HG03064 (cell line): ENCODE results near the gene ECI2.
"Not testable (repeated sequence)": the region's sequence is repeated elsewhere in the genome, so short reads cannot be mapped to it uniquely, and the experiment has no call there.

Experiments
- ATAC-seq: cut with Tn5 transposase; IDR thresholded peaks from one replicate; pipeline ENCODE4 v1.9.1; 2021; ENCODE audit warnings: low read depth; ENCODE audit not compliant: unreplicated experiment

ECI2 gene

DNA sequence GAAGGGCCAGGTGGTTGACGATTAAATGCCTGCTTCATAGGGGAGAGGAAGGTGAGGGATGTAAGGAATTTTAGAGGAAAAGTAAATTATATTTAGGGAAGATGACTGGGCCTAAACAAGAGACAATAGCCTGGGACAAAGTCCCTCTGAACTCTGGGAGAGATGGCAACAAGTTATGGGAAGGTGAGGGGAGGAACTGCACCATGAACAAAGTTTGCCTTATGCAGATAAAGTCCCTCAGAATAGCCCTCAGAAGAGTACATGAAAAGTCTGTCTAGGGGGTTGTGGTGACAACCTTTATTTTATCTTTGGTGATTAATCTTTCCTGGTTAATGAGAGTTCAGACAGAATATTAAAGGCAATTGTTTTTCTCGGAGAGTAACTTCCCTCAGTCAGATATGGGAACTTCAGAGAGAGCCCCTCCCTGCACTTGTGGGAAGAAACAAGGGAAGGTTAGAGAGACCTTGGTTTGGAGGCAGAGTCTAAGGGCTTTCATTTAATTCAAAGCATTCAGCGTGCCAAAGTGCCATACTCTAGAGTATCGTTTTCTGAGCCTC, 29.3 kb downstream of the ECI2 start:
- ATAC-seq: no peak

DNA sequence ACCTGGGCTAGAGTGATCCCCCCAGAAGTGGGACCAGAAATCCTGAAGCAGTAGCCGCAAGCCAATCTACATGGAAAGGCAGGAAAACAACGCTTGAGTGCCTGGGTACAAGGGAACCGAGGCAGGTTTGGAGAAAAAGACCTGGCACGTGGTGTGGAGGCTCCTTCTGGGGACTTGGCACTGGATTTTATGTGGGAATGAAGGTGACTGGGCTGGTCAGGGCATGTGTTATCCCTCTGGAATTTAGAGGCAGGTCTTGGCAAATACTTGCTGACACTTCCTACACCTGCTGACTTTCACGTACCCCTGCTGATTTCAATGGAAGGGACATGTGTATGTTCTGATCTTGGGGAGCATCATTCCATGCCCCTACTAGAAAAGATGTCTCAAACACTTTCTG, 31.4 kb downstream of the ECI2 start:
- ATAC-seq: no peak

DNA sequence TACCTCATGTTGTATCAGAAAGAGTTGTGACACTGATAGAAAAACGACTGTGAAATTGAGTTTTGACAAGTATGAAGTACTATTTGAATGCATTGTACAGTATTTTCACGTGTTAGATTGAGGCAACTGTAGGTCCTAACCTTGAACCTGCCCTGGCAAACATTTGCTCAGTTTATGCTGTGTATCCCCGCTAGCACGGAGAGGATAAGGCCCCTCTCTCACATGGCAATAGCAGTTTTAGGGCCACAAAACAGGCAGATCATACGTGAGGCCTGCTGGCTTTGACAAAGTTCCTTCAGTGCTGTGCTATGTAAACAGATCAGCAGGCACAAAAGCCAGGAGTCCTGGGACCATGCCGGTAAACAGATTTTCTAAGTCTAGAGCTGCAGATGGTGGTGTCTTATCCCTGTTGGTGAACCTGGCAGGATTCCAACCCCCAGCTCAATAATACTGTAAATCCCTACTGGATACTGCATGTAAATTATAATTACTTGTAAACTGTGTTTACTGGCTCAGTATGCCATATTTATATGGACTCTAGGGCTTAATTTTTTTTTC, 32.6 kb downstream of the ECI2 start:
- no peak for ATAC-seq

DNA sequence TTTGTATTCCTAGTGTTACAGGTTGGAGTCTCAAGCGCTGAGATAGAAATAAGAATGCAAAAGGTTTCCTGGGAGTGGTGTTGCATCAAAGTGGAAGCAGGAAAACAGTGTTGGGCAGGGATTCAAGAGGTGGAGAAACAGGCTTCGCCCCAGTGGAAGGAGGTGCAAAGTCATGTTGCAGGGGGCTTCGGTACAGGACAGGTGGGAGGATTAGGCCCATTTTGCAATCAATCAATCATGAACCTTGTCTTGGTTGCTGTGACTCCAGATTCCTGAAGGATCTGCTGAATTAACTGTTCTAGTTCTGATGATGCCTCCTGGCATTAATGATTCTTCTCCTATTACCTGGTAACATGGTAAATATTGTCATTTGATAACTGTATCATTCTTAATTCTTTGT, 34.1 kb downstream of the ECI2 start:
- no peak for ATAC-seq

DNA sequence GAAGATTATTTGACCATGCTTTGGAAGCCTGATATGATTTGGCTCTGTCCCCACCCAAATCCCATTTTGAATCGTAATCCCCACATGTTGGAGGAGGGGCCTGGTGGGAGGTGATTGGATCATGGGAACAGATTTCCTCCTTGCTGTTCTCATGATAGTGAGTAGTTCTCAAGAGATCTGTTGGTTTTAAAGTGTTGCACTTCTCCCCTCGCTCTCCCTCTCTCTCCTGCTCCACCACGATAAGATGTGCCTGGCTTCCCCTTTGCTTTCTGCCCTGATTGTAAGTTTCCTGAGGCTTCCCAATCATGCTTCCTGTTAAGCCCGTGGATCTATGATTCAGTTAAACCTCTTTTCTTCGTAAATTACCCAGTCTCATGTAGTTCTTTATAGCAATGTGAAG, 34.7 kb downstream of the ECI2 start:
- no peak for ATAC-seq

DNA sequence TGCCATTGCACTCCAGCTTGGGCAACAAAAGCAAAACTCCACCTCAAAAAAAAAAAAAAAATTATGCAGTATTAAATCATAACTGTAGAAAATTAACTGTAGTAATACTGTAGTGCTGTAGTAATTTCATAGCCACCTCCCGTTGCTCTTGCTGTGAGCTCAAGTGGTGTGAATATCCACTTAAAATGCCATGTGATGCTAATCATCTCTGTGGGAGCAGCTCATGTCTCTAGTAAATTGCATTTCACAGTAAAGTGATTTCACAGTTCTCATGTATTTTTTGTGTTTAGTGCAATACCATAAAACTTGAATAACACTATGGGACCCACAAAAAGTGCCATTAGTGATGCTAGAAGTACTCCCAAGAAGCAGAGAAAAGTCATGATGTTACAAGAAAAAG, 42.1 kb downstream of the ECI2 start:
- no peak for ATAC-seq

DNA sequence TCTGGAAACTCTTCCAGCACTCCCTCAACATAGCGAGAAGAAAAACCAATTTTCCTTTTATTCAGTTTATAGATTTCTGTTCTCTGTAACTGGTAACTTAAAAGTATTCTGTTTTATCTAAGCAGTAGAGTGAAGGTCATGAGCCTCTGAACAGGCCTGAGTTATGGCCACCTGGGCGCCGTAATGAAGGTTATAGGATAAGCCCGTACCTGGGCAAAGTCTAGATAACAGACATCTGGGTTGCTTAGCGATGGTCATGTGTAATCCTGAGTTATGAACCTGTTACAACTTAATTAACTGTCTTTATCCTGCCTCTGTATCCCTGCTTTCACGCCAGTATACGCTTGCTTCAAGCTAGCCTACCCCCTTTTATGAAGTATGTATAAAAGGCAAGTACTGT, 43.4 kb downstream of the ECI2 start:
- no peak for ATAC-seq

DNA sequence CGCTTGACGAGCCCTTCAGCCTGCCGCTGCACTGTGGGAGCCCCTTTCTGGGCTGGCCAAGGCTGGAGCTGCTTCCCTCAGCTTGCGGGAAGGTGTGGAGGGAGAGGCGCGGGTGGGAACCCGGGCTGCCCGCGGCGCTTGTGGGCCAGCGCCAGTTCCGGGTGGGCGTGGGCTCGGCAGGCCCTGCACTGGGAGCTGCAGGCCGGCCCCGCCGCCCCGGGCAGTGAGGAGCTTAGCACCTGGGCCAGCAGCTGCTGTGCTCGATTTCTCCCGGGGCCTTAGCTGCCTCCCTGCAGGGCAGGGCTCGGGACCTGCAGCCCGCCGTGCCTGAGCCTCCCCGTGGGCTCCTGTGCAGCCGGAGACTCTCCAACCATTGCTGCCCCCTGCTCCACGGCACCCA, 45.3 kb downstream of the ECI2 start:
- ATAC-seq: not testable (repeated sequence)

DNA sequence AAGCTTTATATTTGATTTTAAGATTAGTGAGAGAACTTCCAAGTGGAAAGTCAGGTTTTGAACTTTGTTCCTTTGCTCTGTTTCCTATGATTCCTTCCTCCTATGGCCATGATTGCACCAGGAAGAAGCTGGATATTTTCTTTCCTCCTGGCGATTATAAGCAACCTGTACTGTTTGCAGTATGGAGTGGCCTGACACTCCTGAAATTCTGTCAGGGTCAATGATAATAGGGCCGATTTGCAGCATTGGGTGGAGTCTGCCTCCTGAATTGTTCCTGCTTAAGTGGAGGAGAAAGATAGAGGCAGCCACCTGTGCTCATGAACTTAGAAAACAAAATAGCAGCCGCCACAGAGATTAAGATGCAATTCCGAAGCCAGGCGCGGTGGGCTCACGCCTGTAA, 46.7 kb downstream of the ECI2 start:
- no peak for ATAC-seq

DNA sequence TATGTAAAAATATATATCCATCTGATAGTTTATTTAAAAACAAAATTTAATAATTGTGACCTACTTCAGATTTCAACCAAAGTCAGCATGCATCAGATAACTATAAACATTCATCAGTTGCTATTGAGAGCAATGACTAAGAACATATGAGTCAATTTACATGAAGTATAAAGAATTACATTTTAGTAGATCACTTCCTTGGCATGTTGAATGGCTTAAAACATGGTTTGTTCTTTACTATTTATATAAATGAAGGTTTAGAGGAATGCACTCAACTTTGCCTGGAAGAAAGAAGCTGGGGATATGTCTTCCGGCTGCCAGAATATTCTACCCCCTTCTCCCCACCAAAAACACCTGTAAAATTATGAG, 50.1 kb downstream of the ECI2 start:
- no peak for ATAC-seq

DNA sequence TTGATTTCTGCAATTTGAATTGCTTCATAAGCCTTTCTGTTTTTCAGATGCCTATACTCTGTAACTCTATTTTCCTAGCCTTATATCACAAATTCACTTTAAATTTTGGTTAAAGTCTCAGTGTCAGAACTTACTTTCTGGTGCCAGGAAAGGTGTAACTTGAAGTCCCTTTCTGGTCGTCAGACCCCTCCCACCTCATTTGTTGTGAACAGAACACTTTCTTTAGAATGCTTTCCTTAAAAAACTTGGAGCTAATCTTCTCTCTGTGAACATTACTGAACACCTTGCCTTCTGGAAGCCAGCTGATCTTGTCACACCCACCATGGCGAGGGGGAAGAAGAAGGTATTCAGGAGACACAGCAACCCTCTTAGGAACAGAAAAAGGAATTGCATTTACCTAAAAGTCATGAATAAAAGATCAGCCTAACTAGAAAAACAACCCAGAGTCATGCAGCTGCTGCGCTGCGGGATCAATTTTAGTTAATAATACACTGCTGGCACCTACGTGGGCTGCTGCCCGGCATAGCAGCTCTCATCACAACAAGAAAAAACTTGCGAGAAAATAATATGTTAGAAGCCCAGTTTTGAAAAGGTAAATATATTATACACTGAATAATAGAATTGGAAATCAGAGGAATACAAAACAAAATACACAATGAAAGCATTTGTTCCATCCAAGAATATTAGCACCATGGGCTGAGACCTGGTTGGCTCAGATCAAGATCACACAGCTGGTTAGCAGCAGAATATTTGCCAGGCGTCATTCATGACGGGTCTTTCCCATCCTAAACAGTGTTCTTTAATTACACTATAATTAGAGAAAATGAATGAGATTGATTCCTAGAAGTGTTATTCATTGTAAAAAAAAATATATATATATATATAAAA, 50.7 kb downstream of the ECI2 start:
- ATAC-seq: no peak

DNA sequence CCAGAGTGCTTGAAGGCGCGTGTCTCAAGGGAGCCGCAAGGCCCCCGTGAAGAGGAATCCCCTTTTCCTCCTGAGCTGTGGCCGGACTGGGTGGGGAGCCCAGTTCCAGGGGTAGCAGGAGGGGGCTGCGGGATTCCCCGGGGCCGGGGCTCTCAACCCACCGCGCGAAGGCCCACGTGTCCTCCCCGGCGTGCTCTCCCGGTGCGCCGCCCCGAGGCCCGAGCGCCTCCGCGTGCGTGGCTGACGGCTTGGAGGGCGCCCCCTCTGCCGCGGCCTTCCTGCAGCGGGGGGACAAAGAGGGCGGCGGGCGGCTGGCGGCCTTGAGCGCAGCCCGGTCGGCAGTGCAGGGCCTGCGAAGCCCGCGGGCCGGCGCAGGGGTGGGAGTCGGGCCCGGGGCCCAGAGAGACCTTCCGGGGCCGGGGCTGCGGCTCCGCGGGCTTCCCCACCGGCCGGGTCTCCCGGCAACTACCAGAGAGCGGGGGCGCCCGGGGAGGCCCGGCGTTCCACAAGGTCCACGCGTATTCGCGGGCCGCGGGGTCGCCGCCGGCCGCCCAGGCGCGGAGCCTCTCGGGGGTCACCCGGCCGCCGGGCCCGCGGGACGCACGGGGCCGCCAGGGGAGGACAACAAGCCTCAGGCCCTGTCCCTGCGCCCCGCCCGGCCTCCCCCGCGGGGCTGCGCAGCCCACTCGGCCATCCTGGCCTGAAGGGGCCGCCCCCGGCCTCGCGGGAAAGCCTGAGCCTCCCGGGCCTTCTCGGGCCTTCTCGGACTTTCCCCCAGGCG, 56.5 kb downstream of the ECI2 start, which contains the start of gene FAM217A:
Gene FAM217A, minus strand, starts transcription at position 447 of the 781 bp plus-strand sequence. CDS start 1,723 bp downstream, outside the sequence.
- ATAC-seq: no peak

DNA sequence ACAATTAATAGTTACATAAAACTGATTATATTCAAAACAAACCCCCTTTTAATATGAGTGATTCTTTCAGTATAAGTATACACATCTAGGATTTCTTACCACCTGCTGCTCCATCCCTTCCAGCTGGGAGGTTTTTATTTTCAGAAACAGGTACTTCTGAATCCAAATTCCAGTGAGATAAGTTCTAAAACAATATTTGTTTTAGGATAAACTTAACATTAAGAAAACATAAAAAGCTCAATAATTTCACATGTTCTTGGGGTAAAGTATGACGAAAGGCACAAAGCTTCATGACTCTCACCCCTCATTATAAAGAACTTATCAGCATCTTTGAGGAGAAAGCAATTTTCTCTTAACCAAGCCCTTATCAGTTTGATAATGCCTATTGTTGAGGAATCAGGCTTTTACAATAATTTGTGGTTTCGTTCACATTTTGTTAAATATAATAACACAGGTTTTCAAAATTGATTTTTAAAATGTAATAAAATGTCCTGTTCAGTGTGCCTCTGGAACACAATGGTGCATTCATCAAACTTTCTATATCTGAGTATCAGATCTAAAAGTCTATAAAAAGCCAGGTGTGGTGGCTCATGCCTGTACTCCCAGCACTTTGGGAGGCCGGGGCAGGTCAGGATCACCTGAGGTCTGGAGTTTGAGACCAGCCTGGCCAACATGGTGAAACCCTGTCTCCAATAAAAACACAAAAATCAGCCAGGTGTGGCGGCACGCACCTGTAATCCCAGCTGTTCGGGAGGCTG, 60.7 kb downstream of the ECI2 start:
- ATAC-seq: no peak

DNA sequence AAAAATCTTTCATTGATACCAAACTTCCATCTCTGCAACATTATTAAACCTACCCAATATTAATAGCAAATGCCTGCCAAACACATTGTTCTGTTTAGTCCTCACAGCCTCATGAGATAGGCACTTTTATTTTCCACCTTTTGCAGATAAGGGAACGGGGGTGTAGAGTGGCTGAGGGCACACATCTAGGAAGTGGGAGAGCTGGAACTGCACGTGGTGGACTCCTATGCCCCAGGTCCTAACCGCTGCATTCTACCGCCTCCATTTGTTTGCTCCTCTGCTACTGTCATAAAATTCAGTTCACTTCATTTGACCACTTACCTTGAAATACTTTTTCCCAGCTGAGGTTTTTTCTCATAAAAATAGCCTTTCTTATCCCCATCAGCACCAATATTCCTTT, 64.0 kb downstream of the ECI2 start:
- ATAC-seq: no peak

DNA sequence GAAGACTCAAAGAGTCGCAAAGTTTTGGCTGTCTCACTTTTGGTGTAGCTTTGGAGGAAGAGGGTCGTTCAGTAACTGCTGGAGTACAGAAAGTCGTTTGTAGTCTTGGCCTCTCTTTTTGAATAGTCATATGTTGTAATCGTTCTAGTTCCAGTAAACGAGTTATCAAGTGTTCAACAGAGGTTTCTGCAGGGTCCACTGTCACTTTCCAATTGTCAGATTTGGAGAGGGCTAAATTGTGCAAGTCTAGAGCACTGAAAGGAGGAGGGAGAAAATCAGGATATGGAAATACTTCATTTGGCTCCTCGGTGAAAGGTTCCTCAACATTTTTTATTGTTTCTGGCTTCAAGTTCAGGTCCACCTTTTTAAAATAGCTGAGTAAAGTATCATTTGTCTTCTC, 66.2 kb downstream of the ECI2 start:
- ATAC-seq: no peak

DNA sequence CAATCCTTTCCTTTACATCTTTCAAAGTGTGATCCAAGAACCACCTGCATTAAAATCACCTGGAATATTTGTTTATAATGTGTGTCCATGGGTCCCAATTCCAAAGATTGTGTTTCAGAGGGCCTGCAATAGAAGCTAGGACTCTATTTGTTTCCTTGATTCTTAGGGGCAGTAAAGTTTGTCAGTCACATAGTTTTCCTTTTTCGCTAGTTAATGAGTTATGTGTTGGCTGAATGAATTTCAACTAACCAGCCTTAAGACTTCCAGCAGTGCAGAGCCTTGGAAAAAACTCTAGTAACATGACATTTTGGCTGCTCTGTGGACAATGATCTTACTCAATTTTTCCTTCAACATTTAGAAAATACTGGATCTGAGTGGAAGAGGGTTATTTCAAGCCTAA, 67.7 kb downstream of the ECI2 start:
- ATAC-seq: no peak

DNA sequence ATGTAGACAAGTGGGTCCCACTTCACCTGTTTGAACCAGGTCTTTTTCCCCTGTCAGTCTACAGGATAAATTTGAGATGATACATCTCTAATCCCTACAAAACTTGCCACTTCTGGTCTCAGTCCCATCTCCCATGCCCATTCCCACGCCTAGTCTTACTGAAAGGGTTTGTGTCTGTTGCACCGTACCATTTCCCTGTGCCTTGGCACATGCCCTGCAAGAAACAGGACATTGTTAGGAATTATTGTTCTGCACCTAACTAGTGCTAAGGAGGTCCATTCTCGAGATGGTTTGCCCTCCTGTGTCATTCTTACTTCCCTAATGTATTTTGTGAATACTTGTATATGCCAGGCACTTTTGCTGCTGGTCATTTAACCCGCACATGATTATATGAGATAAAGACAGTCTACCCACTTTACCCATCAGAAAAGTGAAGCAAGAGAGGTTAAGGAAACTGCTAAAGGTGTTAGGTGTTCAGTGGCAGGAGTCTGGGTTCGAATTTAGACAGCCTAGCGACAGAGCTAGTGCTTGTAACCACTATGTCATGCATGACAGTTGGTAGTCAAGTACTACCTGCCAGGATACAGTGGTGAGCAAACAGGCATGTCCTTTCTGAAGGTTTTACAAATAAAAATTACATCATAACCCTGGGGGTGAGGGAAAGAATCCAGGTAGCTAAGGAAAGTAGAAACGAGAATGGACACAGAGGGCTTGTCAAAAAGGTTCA, 69.2 kb downstream of the ECI2 start:
- no peak for ATAC-seq
